ENCODE results near the gene HOXC12.

HOXC12 gene

DNA sequence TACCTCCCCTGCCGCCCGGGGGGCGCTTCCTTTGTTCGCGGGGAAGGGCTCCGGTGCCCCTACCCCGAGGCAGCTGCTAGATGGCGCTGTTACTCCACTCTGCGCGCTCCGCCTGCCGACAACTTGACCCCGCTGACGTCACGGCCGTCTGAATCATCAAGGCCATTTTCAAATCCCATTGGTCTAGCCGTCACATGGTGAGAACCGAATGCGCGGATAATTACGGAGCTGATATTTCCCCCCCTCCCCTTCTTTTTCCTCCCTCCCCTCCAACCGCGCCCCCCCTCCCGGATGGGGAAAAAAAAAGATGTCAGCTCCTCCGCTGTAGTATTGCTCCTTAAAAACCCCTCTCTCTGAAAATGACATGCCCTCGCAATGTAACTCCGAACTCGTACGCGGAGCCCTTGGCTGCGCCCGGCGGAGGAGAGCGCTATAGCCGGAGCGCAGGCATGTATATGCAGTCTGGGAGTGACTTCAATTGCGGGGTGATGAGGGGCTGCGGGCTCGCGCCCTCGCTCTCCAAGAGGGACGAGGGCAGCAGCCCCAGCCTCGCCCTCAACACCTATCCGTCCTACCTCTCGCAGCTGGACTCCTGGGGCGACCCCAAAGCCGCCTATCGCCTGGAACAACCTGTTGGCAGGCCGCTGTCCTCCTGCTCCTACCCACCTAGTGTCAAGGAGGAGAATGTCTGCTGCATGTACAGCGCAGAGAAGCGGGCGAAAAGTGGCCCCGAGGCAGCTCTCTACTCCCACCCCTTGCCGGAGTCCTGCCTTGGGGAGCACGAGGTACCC is 30.4 kb downstream of the HOXC12 start, which contains the start of gene HOXC10 (continued):
- TF ChIP-seq INSM2 (tag by site-specific recombination; IDR thresholded peaks at IDR 0.05) (peak; percentile 71), ZNF324 (tag by site-specific recombination; IDR thresholded peaks at IDR 0.05) (no peak), ZNF175 (tag by site-specific recombination; IDR thresholded peaks at IDR 0.05) (no peak), ZNF670 (tag by site-specific recombination; IDR thresholded peaks at IDR 0.05; ENCODE audit: low read depth) (no peak), ZNF514 (tag by site-specific recombination; IDR thresholded peaks at IDR 0.05) (no peak), ZNF621 (tag by site-specific recombination; IDR thresholded peaks at IDR 0.05) (no peak), ZNF155 (tag by site-specific recombination; IDR thresholded peaks at IDR 0.05) (no peak), ZXDB (tag by site-specific recombination; IDR thresholded peaks at IDR 0.05) (peak; percentile 45; the same call in 1 of the 2 replicates), KLF9 (tag by site-specific recombination; IDR thresholded peaks at IDR 0.05; ENCODE audit: low read depth) (0 out of 2 replicates have a peak, but pooled peaks have one; percentile 22), ZNF701 (tag by site-specific recombination; IDR thresholded peaks at IDR 0.05) (no peak), ZNF501 (tag by site-specific recombination; IDR thresholded peaks at IDR 0.05) (no peak), ZNF549 (tag by site-specific recombination; IDR thresholded peaks at IDR 0.05) (no peak), ZNF398 (tag by site-specific recombination; IDR thresholded peaks at IDR 0.05) (peak; percentile 87), REPIN1 (tag by site-specific recombination; IDR thresholded peaks at IDR 0.05; ENCODE audit: low read depth) (no peak), ZNF837 (tag by site-specific recombination; IDR thresholded peaks at IDR 0.05) (no peak), ZBTB21 (tag by site-specific recombination; IDR thresholded peaks at IDR 0.05) (peak; percentile 96), SCRT2 (tag by site-specific recombination; IDR thresholded peaks at IDR 0.05) (peak; percentile 97), ZNF530 (tag by site-specific recombination; IDR thresholded peaks at IDR 0.05; ENCODE audit: low read depth) (no peak), ZNF280C (tag by site-specific recombination; IDR thresholded peaks at IDR 0.05) (no peak), KLF16 (tag by site-specific recombination; IDR thresholded peaks at IDR 0.05) (no peak; the same call in 1 of the 2 replicates), SP7 (tag by site-specific recombination; IDR thresholded peaks at IDR 0.05) (peak; percentile 66), ZNF555 (tag by site-specific recombination; conservative IDR thresholded peaks at IDR 0.05) (no peak), ZNF76 (tag by site-specific recombination; IDR thresholded peaks at IDR 0.05; ENCODE audit: borderline replicate concordance, low read depth) (0 out of 2 replicates have a peak, but pooled peaks have one; percentile 40), ZNF404 (tag by site-specific recombination; IDR thresholded peaks at IDR 0.05) (no peak), ZNF292 (tag by site-specific recombination; IDR thresholded peaks at IDR 0.05; ENCODE audit: borderline replicate concordance, low read depth) (no peak), ZNF571 (tag by site-specific recombination; IDR thresholded peaks at IDR 0.05) (no peak), ZBTB17 (tag by site-specific recombination; IDR thresholded peaks at IDR 0.05) (peak; percentile 47)
- TF ChIP-seq, protein P1, sequence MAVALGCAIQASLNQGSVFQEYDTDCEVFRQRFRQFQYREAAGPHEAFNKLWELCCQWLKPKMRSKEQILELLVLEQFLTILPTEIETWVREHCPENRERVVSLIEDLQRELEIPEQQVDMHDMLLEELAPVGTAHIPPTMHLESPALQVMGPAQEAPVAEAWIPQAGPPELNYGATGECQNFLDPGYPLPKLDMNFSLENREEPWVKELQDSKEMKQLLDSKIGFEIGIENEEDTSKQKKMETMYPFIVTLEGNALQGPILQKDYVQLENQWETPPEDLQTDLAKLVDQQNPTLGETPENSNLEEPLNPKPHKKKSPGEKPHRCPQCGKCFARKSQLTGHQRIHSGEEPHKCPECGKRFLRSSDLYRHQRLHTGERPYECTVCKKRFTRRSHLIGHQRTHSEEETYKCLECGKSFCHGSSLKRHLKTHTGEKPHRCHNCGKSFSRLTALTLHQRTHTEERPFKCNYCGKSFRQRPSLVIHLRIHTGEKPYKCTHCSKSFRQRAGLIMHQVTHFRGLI (tag by site-specific recombination; IDR thresholded peaks at IDR 0.05) = no peak
- TF ChIP-seq, protein P2, sequence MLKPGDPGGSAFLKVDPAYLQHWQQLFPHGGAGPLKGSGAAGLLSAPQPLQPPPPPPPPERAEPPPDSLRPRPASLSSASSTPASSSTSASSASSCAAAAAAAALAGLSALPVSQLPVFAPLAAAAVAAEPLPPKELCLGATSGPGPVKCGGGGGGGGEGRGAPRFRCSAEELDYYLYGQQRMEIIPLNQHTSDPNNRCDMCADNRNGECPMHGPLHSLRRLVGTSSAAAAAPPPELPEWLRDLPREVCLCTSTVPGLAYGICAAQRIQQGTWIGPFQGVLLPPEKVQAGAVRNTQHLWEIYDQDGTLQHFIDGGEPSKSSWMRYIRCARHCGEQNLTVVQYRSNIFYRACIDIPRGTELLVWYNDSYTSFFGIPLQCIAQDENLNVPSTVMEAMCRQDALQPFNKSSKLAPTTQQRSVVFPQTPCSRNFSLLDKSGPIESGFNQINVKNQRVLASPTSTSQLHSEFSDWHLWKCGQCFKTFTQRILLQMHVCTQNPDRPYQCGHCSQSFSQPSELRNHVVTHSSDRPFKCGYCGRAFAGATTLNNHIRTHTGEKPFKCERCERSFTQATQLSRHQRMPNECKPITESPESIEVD (tag by site-specific recombination; IDR thresholded peaks at IDR 0.05) = no peak
- TF ChIP-seq, protein P3, sequence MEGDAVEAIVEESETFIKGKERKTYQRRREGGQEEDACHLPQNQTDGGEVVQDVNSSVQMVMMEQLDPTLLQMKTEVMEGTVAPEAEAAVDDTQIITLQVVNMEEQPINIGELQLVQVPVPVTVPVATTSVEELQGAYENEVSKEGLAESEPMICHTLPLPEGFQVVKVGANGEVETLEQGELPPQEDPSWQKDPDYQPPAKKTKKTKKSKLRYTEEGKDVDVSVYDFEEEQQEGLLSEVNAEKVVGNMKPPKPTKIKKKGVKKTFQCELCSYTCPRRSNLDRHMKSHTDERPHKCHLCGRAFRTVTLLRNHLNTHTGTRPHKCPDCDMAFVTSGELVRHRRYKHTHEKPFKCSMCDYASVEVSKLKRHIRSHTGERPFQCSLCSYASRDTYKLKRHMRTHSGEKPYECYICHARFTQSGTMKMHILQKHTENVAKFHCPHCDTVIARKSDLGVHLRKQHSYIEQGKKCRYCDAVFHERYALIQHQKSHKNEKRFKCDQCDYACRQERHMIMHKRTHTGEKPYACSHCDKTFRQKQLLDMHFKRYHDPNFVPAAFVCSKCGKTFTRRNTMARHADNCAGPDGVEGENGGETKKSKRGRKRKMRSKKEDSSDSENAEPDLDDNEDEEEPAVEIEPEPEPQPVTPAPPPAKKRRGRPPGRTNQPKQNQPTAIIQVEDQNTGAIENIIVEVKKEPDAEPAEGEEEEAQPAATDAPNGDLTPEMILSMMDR (tag by site-specific recombination; IDR thresholded peaks at IDR 0.05) = peak; percentile 81

Data from HEK293 (cell line).